GM12878 (cell line): Measurements from ENCODE around the gene EPDR1.

ENCODE experiments used
- BRCA1 ChIP-seq: IDR thresholded peaks from 2 replicates; pipeline ENCODE4 v1.6.1; 2011; ENCODE audit warnings: low read depth, low read length, improper control_type of control experiment
- EZH2 ChIP-seq: IDR thresholded peaks from 2 replicates; pipeline ENCODE4 v1.6.1; 2012; ENCODE audit warnings: low read depth, mild to moderate bottlenecking, control low read depth, inconsistent platforms, low read length, borderline replicate concordance; ENCODE audit not compliant: control insufficient read depth
- LARP7 ChIP-seq: fragments of 450-650 bp; IDR thresholded peaks from 2 replicates; pipeline ENCODE4 v1.6.1; 2017; ENCODE audit warnings: mild to moderate bottlenecking
- NFYB ChIP-seq: IDR thresholded peaks from 2 replicates; pipeline ENCODE4 v1.6.1; 2011; ENCODE audit warnings: low read depth, mild to moderate bottlenecking, low read length, improper control_type of control experiment, moderate library complexity; ENCODE audit not compliant: insufficient read depth
- POLR2A ChIP-seq: IDR thresholded peaks from 2 replicates; pipeline ENCODE4 v1.6.1; 2011; ENCODE audit warnings: low read depth, mild to moderate bottlenecking, low read length
- POLR2AphosphoS2 ChIP-seq: IDR thresholded peaks from 2 replicates; pipeline ENCODE4 v1.6.1; 2011; ENCODE audit warnings: low read depth, mild to moderate bottlenecking, low read length, improper control_type of control experiment, moderate library complexity
- SP1 ChIP-seq: IDR thresholded peaks from one replicate; pipeline ENCODE4 v1.6.1; 2011; ENCODE audit warnings: low read depth, low read length
- SREBF2 ChIP-seq: IDR thresholded peaks from 2 replicates; pipeline ENCODE4 v1.6.1; 2012; ENCODE audit warnings: mild to moderate bottlenecking, low read length
- TCF7 ChIP-seq: IDR thresholded peaks from 2 replicates; pipeline ENCODE4 v1.6.1; 2014; ENCODE audit warnings: antibody characterized with exemption, borderline replicate concordance
- USF1 ChIP-seq: IDR thresholded peaks from 2 replicates; pipeline ENCODE4 v1.6.1; 2011; ENCODE audit warnings: borderline replicate concordance, low read depth, mild to moderate bottlenecking, moderate library complexity, mixed read lengths, low read length; ENCODE audit not compliant: insufficient read depth; ENCODE audit errors: extremely low read length
- ZBTB40 ChIP-seq: fragments of 450-650 bp; IDR thresholded peaks from 2 replicates; pipeline ENCODE4 v1.6.1; 2016; ENCODE audit warnings: mild to moderate bottlenecking, moderate library complexity, borderline replicate concordance
- ZNF207 ChIP-seq: fragments of 450-650 bp; IDR thresholded peaks from 2 replicates; pipeline ENCODE4 v1.6.1; 2014; ENCODE audit warnings: antibody characterized with exemption, mild to moderate bottlenecking, borderline replicate concordance
- ZNF274 ChIP-seq: IDR thresholded peaks from one replicate; pipeline ENCODE4 v1.8.0; 2011; ENCODE audit not compliant: insufficient read length, insufficient read depth
- TF ChIP-seq, protein P1 (sequence below), 3 experiments: IDR thresholded peaks in 2 of 3; conservative IDR thresholded peaks in 1 of 3; 2 replicates each; pipeline ENCODE4 v1.5.1; 2011; ENCODE audit warnings: low read depth in 3 of 3, low read length in 3 of 3, mild to moderate bottlenecking in 3 of 3, control low read depth in 2 of 3, moderate library complexity in 2 of 3, inconsistent platforms in 1 of 3, mixed read lengths in 1 of 3; ENCODE audit not compliant: control insufficient read depth in 2 of 3, insufficient read depth in 1 of 3; ENCODE audit errors: extremely low read depth in 1 of 3

DNA sequence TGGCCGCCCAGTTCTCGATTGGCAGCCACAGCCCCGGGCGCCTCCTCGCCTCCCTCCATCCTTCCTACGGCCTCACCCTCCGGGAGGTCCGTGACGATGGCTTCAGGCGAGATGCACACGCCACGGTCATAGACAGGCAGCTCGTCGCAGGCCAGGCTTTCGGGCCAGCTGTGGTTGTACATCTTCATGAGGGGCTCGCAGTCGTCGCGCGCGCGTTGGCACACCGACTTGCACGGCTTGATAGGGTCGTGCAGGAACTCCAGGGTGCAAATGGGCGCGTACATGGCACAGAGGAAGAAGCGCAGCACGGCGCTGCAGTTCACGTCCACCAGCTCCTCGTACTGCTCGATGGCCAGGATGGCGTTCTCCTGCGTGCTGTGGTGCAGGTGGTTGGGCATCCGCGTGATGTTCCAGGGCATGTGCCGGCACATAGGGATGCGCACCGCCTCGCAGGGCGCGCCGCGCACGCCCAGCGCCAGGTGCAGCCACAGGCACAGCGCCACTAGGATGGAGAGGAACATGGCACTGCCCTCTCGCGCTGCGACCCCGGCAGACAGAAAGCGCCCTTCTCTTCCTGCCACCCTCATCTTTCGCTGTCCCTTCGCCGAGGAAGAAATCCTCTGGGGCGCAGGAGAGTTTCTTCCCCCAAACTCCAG, 4.3 kb upstream of the EPDR1 start:
- TF ChIP-seq, protein P1, sequence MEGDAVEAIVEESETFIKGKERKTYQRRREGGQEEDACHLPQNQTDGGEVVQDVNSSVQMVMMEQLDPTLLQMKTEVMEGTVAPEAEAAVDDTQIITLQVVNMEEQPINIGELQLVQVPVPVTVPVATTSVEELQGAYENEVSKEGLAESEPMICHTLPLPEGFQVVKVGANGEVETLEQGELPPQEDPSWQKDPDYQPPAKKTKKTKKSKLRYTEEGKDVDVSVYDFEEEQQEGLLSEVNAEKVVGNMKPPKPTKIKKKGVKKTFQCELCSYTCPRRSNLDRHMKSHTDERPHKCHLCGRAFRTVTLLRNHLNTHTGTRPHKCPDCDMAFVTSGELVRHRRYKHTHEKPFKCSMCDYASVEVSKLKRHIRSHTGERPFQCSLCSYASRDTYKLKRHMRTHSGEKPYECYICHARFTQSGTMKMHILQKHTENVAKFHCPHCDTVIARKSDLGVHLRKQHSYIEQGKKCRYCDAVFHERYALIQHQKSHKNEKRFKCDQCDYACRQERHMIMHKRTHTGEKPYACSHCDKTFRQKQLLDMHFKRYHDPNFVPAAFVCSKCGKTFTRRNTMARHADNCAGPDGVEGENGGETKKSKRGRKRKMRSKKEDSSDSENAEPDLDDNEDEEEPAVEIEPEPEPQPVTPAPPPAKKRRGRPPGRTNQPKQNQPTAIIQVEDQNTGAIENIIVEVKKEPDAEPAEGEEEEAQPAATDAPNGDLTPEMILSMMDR (IDR thresholded peaks at IDR 0.05 in 2 of 3, conservative IDR thresholded peaks at IDR 0.05 in 1 of 3; ENCODE audit: control insufficient read depth in 2 of 3, extremely low read depth in 1 of 3, insufficient read depth in 1 of 3, low read depth in 3 of 3, low read length in 3 of 3): no peak
- TF ChIP-seq ZNF207 (no peak), BRCA1 (no peak), LARP7 (no peak; the same call in 1 of the 2 replicates), SREBF2 (no peak), POLR2A (no peak), USF1 (no peak), ZBTB40 (no peak), ZNF274 (no peak), EZH2 (no peak), POLR2AphosphoS2 (no peak), SP1 (no peak), TCF7 (no peak), NFYB (no peak)
